Activated CD4-positive, alpha-beta T cell treated with anti-CD3 and anti-CD28 coated beads, Interleukin-2, amount 50 U/mL, for 16 hours (primary cell): ENCODE data around the gene IFNB1.

Experiments
- DNase-seq: peaks from one replicate; pipeline ENCODE4 v3.0.0-alpha.2; 2020

Gene IFNB1

GRCh38 chr9:21060919-21061561, 16.7 kb downstream of the IFNB1 start:
- DNase-seq, result peak; percentile 19

- no peak for DNase-seq
These were observed 20.8 kb downstream of the IFNB1 start for GRCh38 chr9:21056931-21057330.

- DNase-seq, result no peak
These were observed 23.9 kb downstream of the IFNB1 start for GRCh38 chr9:21053851-21054250.

- no peak for DNase-seq
These were observed 30.5 kb downstream of the IFNB1 start for GRCh38 chr9:21047281-21047691.

GRCh38 chr9:21043841-21044240, 33.9 kb downstream of the IFNB1 start:
- DNase-seq, result no peak

GRCh38 chr9:21042466-21042865, 35.3 kb downstream of the IFNB1 start:
- no peak for DNase-seq

GRCh38 chr9:21039302-21039701, 38.4 kb downstream of the IFNB1 start:
- DNase-seq, result no peak

- no peak for DNase-seq
These were observed 40.5 kb downstream of the IFNB1 start for GRCh38 chr9:21037278-21037677.

- DNase-seq, result no peak
These were observed 45.9 kb downstream of the IFNB1 start for GRCh38 chr9:21031808-21032183.

- DNase-seq, result peak; percentile 79
These were observed 46.5 kb downstream of the IFNB1 start, which contains the start of gene HACD4 for GRCh38 chr9:21031091-21031807. TSS of gene HACD4 (minus strand) at chr9:21031640. CDS start at chr9:21031590, 50 bp downstream.

- peak; percentile 86 for DNase-seq
These were observed 47.2 kb downstream of the IFNB1 start for GRCh38 chr9:21030389-21031035.

- DNase-seq, result no peak
These were observed 48.1 kb downstream of the IFNB1 start for GRCh38 chr9:21029661-21030060.

- DNase-seq, result peak; percentile 47
These were observed 49.3 kb downstream of the IFNB1 start for GRCh38 chr9:21028466-21028865.

GRCh38 chr9:21027295-21027694, 50.4 kb downstream of the IFNB1 start:
- DNase-seq, result no peak
